PC-9 (cell line): Measurements from ENCODE around the gene SHISA9. TPM values are rescaled to one million over a fixed set of nuclear protein-coding genes. Genes with fewer than 3 reads are reported as not detected.

Source experiments
- BruUV-seq: library from RNA; stranded (reverse); fragments of 400-500 nt; replicated peaks from 2 replicates; lab custom pipeline; 2021; lab: Mats Ljungman, UMichigan
- CTCF ChIA-PET: fragments of 300-600 bp; sonication (Branson Sonifier 250); formaldehyde crosslinking; loops from one replicate; lab custom pipeline; 2022; ENCODE audit warnings: antibody characterized with exemption; lab: Charles Lee
- POLR2A ChIA-PET: fragments of 300-600 bp; sonication (Branson Sonifier 250); formaldehyde crosslinking; loops from one replicate; lab custom pipeline; 2022; ENCODE audit warnings: antibody characterized with exemption; ENCODE audit not compliant: unreplicated experiment; lab: Charles Lee
- DNase-seq, 2 experiments: peaks; one replicate each; pipeline versions ENCODE4 v3.0.0 to v3.0.0-alpha.2; 2015 to 2022; ENCODE audit warnings: mixed read lengths in 1 of 2
- H2AFZ ChIP-seq: fragments of 200-600 bp; sonication (generic); 2 replicates; pipeline ENCODE4 v1.8.1; 2017; ENCODE audit warnings: antibody characterized with exemption
- H3F3A ChIP-seq: fragments of 200-600 bp; sonication (generic); 2 replicates; pipeline ENCODE4 v1.8.1; 2017; ENCODE audit warnings: antibody characterized with exemption, mild to moderate bottlenecking, low read depth; ENCODE audit not compliant: insufficient read depth
- H3K27ac ChIP-seq: fragments of 200-600 bp; sonication (generic); 2 replicates; pipeline ENCODE4 v1.6.1; 2016; ENCODE audit warnings: mixed run types
- H3K27me3 ChIP-seq: fragments of 200-600 bp; sonication (generic); 2 replicates; pipeline ENCODE4 v1.6.1; 2016; ENCODE audit warnings: low read depth, mixed run types; ENCODE audit not compliant: insufficient read depth
- H3K36me3 ChIP-seq: fragments of 200-600 bp; sonication (generic); 2 replicates; pipeline ENCODE4 v1.6.1; 2016; ENCODE audit warnings: low read depth, mixed run types
- H3K4me1 ChIP-seq: fragments of 200-600 bp; sonication (generic); replicated peaks from 2 replicates; pipeline ENCODE4 v1.6.1; 2016; ENCODE audit warnings: mixed run types; ENCODE audit not compliant: insufficient read depth
- H3K4me2 ChIP-seq: fragments of 200-600 bp; sonication (generic); 2 replicates; pipeline ENCODE4 v1.6.1; 2017; ENCODE audit warnings: mixed run types
- H3K4me3 ChIP-seq: fragments of 200-600 bp; sonication (generic); 2 replicates; pipeline ENCODE4 v1.6.1; 2016; ENCODE audit warnings: mixed run types
- H3K79me2 ChIP-seq: fragments of 200-600 bp; sonication (generic); 2 replicates; pipeline ENCODE4 v1.6.1; 2017; ENCODE audit warnings: low read depth, mixed run types
- H3K9me2 ChIP-seq: fragments of 200-600 bp; sonication (generic); 2 replicates; pipeline ENCODE4 v1.8.1; 2017; ENCODE audit warnings: mild to moderate bottlenecking; ENCODE audit not compliant: insufficient read depth
- H3K9me3 ChIP-seq: fragments of 200-600 bp; sonication (generic); 2 replicates; pipeline ENCODE4 v1.8.1; 2016; ENCODE audit warnings: low read depth; ENCODE audit not compliant: insufficient read depth
- H4K20me1 ChIP-seq: fragments of 200-600 bp; sonication (generic); 2 replicates; pipeline ENCODE4 v1.8.1; 2017; ENCODE audit not compliant: insufficient read depth
- EZH2 ChIP-seq: fragments of 200-600 bp; sonication (generic); IDR thresholded peaks from 2 replicates; pipeline ENCODE4 v1.8.0; 2017; ENCODE audit warnings: antibody characterized with exemption, low read depth
- intact Hi-C: fragments of 100-400 bp; cut with micrococcal nuclease; formaldehyde crosslinking; loops from one replicate; pipeline ENCODE4 v1.10.0; 2022; ENCODE audit not compliant: unreplicated experiment
- total RNA-seq: library from RNA; stranded (reverse); gene quantifications from 2 replicates; pipeline ENCODE4 v1.2.3, GENCODE V29; 2021
- TF ChIP-seq, protein P1 (sequence below): fragments of 200-600 bp; sonication (generic); conservative IDR thresholded peaks from 2 replicates; pipeline ENCODE4 v1.6.1; 2017; ENCODE audit warnings: mixed run types, antibody characterized with exemption, mild to moderate bottlenecking, moderate library complexity

The SHISA9 gene
- total RNA-seq, 1 experiment from 2014 or later: 80.5 TPM

DNA sequence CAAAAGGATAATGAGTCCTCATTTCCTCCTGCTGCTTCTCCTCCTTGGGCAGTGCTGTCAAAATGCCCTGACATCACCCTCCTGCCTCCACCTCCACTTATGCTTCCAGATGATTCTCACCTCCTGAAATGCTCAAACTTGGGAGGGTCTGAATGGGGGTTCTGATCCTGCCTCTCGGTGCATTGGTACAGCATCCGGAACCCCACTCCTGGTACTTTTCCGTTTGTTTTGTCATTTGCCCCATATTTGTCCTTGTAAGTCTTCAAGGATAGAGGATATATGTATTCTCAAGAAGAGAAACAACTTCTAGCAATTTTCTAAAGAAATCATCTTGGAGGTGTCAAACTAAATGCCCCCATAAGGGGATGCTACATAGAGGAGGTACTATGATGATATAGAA is 148.3 kb downstream of the SHISA9 start:
- Histone ChIP-seq H3F3A (0 out of 2 replicates have a peak, but pooled peaks cover 4% of the 10 kb centered on the region), H3K79me2 (peaks cover 53% of the 10 kb centered on the region), H3K9me3 (peaks cover 11% of the 10 kb centered on the region), H4K20me1 (peaks cover 47% of the 10 kb centered on the region), H3K4me1 (no peaks in the 10 kb centered on the region), H3K4me3 (no peak overlapping the region), H3K4me2 (no peak overlapping the region), H2AFZ (no peak overlapping the region), H3K36me3 (peaks cover 7% of the 10 kb centered on the region; the same call in 1 of the 2 replicates), H3K9me2 (no peaks in the 10 kb centered on the region), H3K27me3 (no peaks in the 10 kb centered on the region), H3K27ac (no peak overlapping the region)
- no peak for DNase-seq
- no TSS peak for BruUV-seq
- TF ChIP-seq, protein P1, sequence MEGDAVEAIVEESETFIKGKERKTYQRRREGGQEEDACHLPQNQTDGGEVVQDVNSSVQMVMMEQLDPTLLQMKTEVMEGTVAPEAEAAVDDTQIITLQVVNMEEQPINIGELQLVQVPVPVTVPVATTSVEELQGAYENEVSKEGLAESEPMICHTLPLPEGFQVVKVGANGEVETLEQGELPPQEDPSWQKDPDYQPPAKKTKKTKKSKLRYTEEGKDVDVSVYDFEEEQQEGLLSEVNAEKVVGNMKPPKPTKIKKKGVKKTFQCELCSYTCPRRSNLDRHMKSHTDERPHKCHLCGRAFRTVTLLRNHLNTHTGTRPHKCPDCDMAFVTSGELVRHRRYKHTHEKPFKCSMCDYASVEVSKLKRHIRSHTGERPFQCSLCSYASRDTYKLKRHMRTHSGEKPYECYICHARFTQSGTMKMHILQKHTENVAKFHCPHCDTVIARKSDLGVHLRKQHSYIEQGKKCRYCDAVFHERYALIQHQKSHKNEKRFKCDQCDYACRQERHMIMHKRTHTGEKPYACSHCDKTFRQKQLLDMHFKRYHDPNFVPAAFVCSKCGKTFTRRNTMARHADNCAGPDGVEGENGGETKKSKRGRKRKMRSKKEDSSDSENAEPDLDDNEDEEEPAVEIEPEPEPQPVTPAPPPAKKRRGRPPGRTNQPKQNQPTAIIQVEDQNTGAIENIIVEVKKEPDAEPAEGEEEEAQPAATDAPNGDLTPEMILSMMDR: no peak
- no peak for TF ChIP-seq EZH2
- ChIA-PET CTCF (no interaction called here), POLR2A (no interaction called here)
- intact Hi-C loops: no loop called here

GRCh38 chr16:13052431-13052830 is 151.0 kb downstream of the SHISA9 start:
- no peaks in the 10 kb centered on the region for H3F3A ChIP-seq
- H3K27ac ChIP-seq: no peak overlapping the region
- H3K4me3 ChIP-seq: no peak overlapping the region
- BruUV-seq: no TSS peak
- H3K4me1 ChIP-seq: no peaks in the 10 kb centered on the region
- peaks cover 59% of the 10 kb centered on the region for H3K79me2 ChIP-seq
- no peak for TF ChIP-seq EZH2
- TF ChIP-seq, protein P1: no peak
- peaks cover 11% of the 10 kb centered on the region for H3K9me3 ChIP-seq
- intact Hi-C loops: no loop called here
- peaks cover 50% of the 10 kb centered on the region for H4K20me1 ChIP-seq
- H3K4me2 ChIP-seq: no peak overlapping the region
- H2AFZ ChIP-seq: no peak overlapping the region
- H3K36me3 ChIP-seq: peaks cover 7% of the 10 kb centered on the region; the same call in 1 of the 2 replicates
- no peak for DNase-seq
- ChIA-PET POLR2A (no interaction called here), CTCF (no interaction called here)
- no peaks in the 10 kb centered on the region for H3K9me2 ChIP-seq
- H3K27me3 ChIP-seq: no peaks in the 10 kb centered on the region

GRCh38 chr16:13055480-13055879 is 154.1 kb downstream of the SHISA9 start:
- Histone ChIP-seq H2AFZ (no peak overlapping the region), H4K20me1 (peaks cover 77% of the 10 kb centered on the region), H3K9me3 (no peaks in the 10 kb centered on the region), H3K79me2 (peaks cover 52% of the 10 kb centered on the region), H3K4me1 (no peaks in the 10 kb centered on the region), H3K27me3 (no peaks in the 10 kb centered on the region), H3K4me3 (no peak overlapping the region), H3K36me3 (no peaks in the 10 kb centered on the region), H3K9me2 (no peaks in the 10 kb centered on the region), H3K4me2 (no peak overlapping the region), H3F3A (no peaks in the 10 kb centered on the region), H3K27ac (no peak overlapping the region)
- no TSS peak for BruUV-seq
- ChIA-PET POLR2A (no interaction called here), CTCF (interaction anchor here (0.6 kb wide), 1 partner anchor 657 kb away, joined by 4 read pairs; no protein-coding TSS in a partner anchor)
- no peak for DNase-seq
- intact Hi-C loops: no loop called here
- TF ChIP-seq, protein P1: no peak
- no peak for TF ChIP-seq EZH2
